CD4-positive, alpha-beta T cell treated with Interleukin-15 for 4 hours (primary cell): ENCODE results near the gene PIGV.
"Not testable (repeated sequence)": the region's sequence is repeated elsewhere in the genome, so short reads cannot be mapped to it uniquely, and the experiment has no call there.

Experiments
- DNase-seq: peaks from one replicate; pipeline ENCODE4 v3.0.0-alpha.2; 2020; ENCODE audit warnings: low spot score

PIGV gene

DNA sequence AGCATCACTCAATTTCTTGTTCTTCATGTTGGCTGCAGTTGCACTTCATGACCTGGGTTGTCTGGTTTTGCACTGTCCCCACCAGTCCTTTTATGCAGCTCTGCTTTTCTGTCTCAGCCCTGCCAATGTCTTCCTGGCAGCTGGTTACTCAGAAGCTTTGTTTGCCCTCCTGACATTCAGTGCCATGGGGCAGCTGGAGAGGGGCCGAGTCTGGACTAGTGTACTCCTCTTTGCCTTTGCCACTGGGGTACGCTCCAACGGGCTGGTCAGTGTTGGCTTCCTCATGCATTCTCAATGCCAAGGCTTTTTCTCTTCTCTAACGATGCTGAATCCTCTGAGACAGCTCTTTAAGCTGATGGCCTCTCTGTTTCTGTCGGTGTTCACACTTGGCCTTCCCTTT is 6.6 kb downstream of the PIGV start:
- DNase-seq = no peak

DNA sequence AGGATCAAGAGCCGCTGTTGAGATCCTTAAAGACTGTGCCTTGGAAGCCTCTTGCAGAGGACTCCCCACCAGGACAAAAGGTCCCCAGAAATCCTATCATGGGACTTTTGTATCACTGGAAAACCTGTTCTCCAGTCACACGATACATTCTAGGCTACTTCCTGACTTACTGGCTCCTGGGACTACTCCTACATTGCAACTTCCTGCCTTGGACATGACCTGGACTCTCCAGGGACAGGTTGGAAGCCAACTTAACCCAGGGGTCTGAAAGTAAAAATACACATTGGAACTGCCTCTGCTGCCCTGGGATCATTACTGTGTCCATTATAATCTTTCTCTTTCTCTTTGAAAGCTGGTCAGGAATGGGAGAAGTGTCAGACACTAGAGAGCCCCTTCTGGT is 9.9 kb downstream of the PIGV start:
- DNase-seq = no peak

DNA sequence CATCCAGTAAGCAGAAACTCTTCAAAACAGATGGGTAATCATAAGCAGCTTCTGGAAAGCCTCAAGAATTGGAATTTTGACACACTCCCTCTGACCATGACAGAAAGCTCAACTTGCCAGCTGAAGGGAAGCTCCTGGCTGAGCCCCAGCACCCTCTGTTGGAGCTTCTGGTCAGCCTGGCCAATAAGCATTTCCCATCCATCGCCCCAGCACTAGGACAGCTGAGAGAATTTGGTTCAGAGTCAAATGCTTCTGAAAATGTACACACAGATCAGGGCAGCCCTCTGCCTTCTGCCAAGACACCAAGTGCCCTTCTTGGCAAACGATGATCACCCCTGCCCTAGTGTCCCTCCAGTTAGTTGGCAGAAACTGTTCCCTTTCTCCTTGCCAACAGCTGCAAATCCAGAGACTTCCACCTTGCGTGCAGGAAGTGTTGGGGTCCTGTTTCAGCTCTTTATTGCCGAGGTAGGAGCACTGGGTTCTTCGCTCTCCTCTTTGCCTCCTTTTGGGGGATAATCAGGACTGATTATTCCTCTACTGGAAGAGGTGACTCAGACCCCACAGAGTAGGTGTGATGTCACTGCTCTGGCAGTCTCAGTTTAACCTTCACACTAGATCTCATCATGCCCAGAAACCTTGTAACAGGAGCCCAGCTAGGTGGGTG is 11.9 kb downstream of the PIGV start:
- DNase-seq = peak; percentile 60

DNA sequence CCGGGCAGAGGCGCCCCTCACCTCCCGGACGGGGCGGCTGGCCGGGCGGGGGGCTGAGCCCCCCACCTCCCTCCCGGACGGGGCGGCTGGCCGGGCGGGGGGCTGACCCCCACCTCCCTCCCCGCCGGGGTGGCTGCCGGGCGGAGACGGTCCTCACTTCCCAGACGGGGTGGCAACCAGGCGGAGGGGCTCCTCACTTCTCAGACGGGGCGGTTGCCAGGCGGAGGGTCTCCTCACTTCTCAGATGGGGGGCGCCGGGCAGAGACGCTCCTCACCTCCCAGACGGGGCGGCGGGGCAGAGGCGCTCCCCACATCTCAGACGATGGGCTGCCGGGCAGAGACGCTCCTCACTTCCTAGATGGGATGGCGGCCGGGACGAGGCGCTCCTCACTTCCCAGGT is 16.2 kb downstream of the PIGV start:
- not testable (repeated sequence) for DNase-seq

DNA sequence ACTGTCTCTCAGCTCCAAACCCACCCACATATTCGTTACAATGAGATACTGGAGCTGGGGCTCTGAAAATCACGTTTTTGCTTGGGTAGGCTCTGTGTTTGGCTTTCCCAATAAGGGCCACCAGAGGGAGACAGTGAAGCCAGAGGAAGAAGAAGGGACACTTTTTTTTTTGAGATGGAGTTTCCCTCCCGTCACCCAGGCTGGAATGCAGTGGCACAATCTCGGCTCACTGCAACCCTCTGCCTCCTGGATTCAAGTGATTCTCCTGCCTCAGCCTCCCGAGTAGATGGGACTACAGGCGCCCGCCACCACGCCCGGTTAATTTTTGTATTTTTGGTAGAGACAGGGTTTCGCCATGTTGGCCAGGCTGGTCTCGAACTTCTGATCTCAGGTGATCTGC is 22.4 kb downstream of the PIGV start:
- peak; percentile 85 for DNase-seq

DNA sequence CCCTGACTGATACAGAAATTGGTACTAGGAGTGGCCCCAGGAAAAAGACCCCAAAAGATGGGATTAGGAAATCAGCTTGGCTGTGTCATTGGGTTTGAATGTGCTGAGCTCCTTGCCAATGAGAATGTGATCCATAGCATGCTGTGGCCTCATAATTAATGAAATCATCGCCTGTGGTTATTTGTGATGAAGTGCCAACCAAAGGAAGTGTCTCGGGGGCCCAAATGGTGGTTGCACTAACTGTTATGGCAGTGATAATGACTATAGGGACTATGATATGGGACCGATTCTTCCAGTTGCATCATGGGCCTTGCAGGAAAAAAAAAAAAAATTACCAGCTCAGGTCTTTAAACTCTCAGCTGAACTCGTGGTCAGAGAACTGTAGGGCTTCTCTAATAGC is 23.3 kb downstream of the PIGV start:
- DNase-seq = peak; percentile 38

DNA sequence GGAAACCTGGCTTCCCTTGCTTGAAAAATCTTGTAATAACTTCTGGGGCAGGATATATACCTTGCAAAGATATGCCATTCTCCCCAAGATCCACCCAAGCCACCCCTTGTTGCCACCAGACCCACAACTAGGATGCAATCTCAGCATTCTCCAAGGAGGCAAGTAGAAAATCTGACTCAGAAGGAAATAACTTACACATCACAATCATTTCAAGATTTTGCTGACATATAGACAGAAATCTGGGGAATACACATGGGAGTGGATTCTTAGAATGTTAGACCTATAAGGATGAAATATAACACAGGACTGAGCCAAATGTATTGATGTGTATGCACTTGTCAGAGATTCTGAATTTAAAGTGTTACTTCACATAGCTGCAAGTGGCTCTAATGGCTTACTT is 24.0 kb downstream of the PIGV start:
- DNase-seq = no peak

DNA sequence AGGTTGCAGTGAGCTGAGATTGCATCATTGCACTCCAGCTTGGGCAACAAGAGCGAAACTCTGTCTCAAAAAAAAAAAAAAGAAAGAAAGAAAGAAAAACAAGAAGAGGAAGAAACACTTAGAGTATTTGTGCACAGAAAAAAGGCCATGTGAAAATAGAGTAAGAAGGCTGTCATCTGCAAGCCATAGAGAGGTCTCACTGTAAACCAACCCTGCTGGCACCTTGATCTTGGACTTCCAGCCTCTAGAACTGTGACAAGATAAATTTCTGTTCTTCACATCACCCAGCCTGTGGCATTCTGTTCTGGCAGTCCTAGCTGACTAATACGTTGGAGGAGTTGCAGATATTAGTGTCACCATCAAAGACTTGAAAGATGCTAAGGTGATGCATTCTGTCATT is 26.6 kb downstream of the PIGV start:
- no peak for DNase-seq

DNA sequence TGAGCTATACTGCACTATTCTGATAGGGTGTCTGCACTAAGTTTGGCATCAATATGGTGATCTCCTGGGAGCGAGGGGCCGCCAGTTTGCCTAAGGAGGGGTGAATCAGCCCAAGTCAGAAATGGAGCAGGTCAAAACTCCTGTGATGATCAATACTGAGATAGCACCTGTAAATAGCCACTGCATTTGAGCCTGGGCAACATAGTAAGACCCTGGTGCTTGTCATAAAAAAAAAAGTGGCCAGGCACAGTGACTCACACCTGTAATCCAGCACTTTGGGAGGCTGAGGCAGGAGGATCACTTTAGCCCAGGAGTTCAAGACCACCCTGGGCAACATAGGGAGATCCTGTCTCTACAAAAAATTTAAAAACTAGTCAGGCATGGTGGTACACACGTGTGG is 27.1 kb downstream of the PIGV start:
- DNase-seq = no peak

DNA sequence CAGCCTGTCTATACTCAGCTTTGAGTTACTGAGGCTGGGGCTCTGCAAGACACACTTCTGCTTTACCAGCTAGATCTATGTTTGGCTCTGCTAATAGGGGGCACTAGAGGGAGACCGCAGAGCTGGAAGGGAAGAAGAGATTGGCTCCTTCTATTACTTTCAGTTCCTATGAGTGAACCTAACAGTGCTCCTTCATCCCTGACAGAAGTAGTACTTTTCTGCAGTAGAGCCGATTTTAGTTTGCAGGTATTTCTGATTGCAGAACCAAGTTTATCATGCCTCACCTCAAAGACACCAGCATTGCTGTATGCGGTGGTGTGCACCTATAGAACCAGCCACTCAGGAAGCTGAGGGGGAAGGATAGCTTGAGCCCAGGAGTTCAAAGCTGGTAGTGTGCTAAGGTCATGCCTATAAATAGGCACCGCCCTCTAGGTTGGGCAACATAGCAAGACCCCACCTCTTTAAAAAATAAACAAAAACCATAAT is 33.1 kb downstream of the PIGV start:
- DNase-seq = peak; percentile 62

DNA sequence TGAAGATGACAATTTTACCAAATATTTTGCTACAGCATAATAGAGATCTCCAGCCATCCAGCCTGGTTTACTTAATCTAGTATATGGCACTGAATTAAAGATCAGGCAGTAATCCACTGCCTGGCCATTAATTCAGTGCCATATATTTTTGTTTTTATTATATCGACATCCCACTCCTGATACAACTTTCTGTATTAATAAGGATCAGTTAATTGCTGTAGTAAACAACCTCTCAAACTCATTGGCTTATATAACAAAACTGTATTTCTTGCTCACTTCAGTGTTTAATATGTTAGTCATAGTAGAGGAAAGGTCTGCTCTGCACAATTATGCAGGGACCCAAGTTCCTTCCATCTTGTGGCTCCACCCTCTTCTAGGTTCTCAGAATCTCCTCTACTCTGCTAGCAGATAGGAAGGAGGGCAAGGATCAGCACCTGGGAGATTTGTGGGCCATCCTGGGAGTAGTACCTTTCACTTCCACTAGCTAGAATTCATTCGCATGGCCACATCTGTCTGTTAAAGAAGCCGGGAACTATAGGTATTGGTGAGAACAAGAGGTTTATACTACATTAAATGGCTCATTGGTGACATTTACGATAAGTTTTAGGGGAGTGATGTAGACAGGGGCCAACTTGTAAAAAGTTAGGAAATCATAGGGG is 35.1 kb downstream of the PIGV start:
- no peak for DNase-seq

DNA sequence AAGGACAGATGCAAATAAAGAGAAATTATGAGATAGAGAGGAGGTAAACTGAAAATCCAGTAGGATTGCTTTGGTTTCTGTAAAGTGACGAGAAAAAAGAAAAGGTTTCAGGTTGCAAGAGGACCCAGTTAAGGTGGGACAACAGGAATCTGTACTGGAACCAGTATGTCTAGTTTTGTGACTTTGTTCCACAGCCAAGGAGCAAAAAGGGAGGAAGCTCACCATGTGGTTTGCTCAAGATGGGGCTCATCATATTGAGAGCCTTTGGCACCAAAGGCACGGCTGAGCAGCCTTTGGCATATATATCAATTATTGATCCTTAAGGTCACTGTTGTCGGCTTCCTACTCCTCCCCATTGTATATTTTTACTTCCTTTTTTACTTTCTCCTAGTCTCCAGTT is 37.0 kb downstream of the PIGV start:
- DNase-seq = no peak

DNA sequence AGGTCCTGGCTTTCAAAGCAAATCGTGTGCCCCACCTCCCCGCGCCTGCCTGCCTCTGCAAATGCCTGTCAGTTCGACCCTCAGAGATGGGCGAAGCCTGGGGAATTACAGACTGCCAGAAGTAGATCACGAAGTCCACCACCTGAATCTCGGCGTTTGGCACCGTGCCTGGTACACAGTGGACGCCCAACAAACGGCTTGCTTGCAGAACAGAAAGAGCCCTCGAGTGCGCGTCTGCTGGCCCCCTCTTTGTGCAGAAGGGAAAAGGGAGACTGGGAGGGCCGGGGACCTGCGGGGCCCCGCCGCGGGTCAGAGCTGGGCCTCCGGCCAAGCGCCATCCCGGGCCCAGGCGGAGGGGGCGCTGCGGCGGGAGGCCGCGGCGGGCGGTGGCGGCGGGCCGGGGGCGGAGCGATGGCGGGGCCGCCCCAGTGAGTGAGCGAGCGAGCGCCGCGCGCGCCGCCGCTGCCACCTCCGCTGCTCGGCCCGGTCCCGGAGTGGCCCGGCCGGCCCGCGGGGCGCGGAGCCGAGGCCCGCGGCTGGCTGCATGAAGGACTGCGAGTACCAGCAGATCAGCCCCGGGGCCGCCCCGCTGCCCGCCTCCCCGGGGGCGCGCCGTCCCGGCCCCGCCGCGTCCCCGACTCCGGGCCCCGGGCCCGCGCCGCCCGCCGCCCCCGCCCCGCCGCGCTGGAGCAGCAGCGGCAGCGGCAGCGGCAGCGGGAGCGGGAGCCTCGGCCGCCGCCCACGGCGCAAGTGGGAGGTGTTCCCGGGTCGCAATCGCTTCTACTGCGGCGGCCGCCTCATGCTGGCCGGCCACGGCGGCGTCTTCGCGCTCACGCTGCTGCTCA is 38.7 kb downstream of the PIGV start, which contains the start of gene ZDHHC18:
Gene ZDHHC18 (plus strand): TSS at position 428 of the 845 bp plus-strand sequence. CDS start 117 bp downstream, at position 545.
- DNase-seq = peak; percentile 66

DNA sequence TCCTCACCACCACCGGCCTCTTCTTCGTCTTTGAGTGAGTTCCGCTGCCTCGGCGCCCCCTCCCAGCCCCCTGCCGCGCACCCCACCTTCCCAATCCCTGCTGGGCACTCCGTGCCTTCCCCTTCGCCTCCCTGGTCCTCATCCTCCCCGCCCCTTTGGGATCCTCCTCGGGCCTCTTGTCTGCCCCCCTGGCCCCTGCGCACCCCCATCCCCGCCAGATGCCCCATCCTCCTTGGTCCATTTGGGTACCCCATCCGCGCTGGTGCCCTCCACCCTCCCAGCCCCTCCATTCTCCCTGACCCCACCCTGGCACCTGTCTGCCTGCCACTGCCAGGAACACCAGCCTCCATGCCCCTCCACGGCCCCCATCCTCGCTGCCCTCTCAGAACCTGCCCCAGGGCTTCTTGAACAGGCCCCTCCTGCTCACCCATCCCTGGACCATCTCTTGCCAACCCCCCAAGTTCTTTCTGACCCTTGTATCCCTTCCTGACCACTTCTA is 39.4 kb downstream of the PIGV start:
- no peak for DNase-seq

DNA sequence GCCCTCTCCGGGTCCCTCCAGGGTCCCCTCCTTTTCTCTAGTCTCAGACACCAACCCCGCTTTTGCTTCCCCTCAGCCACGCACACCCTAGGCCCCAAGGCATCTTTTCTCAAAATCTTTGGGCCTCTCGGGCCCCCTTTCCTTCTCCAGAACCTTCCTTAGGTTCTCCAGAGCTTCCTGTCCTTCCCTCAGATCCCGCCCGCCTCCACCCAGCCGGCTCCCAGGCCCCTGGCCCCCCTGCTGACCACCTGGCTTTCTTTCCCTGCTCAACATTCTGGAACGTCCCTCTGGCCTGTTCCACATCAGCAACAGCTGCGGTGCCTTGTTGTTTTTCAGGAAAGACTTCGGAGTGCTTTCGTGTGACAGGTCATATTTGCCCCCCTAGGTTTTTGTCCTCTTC is 39.9 kb downstream of the PIGV start:
- no peak for DNase-seq

DNA sequence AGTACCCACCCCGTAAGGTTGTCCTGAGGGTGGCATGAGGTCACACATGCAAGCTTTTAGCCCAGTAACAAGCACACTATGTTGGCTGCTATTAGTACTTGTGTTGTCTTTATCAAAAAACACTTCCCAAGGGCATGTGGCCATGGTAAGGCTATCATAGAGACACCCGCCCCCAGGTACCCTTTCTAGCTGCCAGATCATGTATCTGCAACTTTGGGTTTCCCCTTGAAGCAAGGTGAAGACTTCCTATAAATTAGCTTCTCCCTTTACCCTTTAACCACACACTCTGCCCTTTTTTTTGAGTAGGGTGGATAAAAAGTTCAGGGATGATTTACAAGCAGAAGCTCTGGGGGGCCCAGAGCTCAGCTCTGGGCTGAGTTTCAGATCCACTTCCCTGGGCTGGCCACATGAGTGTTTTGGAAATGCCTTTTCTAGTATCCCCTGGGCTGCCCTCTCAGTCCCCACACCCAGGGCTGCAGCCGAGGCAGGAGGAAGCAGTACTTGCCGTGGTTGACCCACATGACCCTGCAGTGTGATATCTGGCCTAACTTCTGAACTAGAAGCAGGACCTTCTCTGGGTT is 40.8 kb downstream of the PIGV start:
- DNase-seq = peak; percentile 26

DNA sequence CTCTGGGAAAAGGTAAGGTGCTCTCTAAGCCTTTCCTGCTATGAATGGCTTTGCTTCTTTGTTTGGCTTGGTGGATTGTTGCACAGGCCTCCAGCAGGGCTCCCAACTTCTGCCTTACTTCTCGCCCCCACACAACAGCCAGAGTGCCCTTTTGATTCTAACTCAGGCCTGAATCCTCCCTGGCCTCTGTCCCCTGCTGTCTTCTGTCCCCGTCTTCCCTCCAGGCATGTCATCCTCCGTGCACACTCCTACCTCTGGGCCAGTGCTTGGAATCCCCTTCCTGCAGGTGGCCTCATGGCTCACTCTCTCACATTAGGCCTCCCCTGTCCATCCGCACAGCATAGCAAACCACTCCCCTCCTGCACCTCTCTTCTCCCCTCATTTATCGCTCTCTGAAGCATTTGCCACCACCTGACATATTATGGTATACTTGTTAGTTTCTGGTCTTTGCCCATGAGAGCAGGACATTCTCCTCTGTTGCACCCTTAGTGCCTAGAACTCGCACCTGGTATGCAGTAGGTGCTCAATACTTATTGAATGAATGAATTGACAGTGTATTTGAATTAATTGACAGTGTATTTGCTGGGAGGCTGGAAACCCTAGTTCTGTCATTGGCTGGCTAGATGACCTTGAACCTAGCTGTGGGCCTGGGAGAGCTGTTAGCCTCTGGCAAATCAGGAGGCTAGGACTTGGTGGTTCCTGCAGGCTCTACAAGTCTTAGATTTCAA is 41.6 kb downstream of the PIGV start:
- DNase-seq = no peak

DNA sequence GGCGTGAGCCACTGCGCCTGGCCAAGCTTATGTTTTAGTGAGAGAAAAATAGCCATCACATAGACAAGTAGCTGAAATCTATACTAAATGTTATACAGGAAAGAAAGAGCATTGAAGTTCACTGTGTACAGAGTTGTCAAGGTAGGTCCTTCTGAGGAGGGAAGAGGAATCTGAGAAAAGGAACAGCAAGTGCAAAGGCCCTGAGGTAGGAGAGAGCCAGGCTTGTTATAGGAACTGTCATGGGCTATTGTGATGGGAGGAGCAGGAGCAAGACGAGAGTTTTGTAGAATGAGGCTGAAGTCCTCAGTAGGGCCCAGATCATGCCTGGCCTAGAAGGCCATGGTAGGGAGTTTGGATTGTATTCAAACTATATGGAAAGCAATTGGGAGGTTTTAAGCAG is 43.3 kb downstream of the PIGV start:
- no peak for DNase-seq

DNA sequence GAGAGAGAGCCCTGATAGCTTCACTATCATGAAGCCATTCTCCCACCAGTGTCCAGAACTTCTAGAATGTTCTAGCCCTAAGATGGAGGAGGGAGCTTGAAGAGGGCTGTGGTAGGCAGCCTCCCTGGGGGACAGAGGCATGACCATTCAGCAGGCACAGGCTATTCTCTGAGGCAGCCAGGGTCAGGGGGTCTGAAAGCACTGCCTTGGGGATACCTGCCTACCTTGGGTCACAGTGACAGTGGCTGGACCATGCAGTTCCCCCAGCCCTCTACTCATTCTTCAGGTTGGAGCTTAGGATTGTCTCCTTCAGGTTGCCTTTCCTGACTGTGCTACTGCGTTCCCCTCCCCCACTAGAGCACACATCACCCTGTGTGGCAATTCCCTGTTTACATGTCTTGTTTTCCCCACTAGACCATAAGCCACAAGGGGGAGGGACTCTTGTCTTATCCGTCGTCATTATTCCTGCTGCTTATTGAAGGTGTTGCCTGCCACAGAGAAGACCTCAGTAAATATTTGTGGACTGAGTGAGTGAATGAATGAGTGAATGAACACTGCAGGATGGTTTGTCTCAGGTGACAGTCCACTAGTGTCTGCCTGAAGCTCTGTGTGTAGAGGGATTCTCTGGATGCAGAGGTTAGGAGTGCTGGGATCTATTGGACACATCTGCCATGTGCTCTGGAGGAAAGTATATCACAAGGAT is 43.9 kb downstream of the PIGV start:
- DNase-seq = no peak

DNA sequence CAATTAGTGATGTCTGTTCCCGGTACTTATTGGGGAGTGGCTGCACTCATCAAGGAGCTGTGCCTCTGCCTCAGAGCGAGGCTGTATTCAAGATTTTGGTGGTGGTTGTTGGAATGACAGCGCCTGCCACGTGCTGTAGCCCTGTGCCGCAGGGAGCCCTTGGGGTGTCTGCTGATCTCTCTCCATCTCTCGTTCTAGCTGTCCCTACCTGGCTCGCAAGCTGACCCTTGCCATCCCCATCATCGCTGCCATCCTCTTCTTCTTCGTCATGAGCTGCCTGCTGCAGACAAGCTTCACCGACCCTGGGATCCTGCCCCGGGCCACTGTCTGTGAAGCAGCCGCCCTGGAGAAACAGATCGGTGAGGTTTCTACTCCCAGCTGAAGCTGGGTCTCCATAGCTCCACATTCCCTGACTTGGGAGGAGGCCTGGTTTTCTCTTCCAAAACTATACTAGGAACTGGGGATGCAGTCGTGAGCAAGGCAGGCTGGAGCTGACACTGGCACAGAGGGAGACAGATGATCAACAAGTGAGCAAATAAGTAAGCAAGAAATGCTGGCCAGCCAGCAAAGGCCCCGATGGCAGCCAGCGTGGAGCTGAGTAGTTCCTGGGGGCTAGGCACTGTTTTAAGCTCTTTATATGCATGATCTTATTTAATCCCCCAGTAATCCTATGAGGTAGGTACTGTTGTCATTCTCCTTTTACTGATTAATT is 44.7 kb downstream of the PIGV start:
- no peak for DNase-seq
